Esophagus squamous epithelium (tissue), 5 donors: Measurements from ENCODE around the gene PPP1R14C. TPM values are rescaled to one million over a fixed set of nuclear protein-coding genes. Genes with fewer than 3 reads are reported as not detected.

Experiments used
- DNase-seq: peaks from one replicate; lab custom pipeline; 2025; lab: John Stamatoyannopoulos, UW
- H3K27ac ChIP-seq, 4 donors: fragments of 200-600 bp; sonication (generic); one replicate each; pipeline ENCODE4 v1.5.1; 2016 to 2019; ENCODE audit warnings: mild to moderate bottlenecking in 1 of 4
- H3K27me3 ChIP-seq, 4 donors: fragments of 200-600 bp; sonication (generic); 1 replicate in 3 of 4; 2 replicates in 1 of 4; pipeline versions ENCODE4 v1.5.1 to v1.6.0; 2017 to 2021; ENCODE audit warnings: antibody characterized with exemption in 1 of 4
- H3K36me3 ChIP-seq, 3 donors: fragments of 200-600 bp; sonication (generic); one replicate each; pipeline ENCODE4 v1.5.1; 2016 to 2019
- H3K4me1 ChIP-seq, 3 donors: fragments of 200-600 bp; sonication (generic); one replicate each; pipeline ENCODE4 v1.5.1; 2017 to 2019
- H3K4me3 ChIP-seq, 4 donors: fragments of 200-600 bp; sonication (generic); 1 replicate in 3 of 4; 2 replicates in 1 of 4; pipeline ENCODE4 v1.5.1; 2016 to 2019; ENCODE audit warnings: mild to moderate bottlenecking in 2 of 4, moderate library complexity in 1 of 4
- H3K9me3 ChIP-seq, 3 donors: fragments of 200-600 bp; sonication (generic); one replicate each; pipeline ENCODE4 v1.5.1; 2016 to 2019
- POLR2A ChIP-seq, 4 donors: fragments of 450-650 bp; IDR thresholded peaks; one replicate each; pipeline ENCODE4 v1.6.1; 2017; ENCODE audit warnings: antibody characterized with exemption in 4 of 4, mild to moderate bottlenecking in 4 of 4, moderate library complexity in 3 of 4
- WGBS, 2 donors: methylation state at CpG; one replicate each; pipeline ENCODE4 v1.1.5; 2018; 5-methylcytosine and 5-hydroxymethylcytosine counted together
- intact Hi-C: fragments of 100-400 bp; cut with DNase I; formaldehyde crosslinking; loops from one replicate; pipeline ENCODE4 v1.15.0; 2022
- total RNA-seq, 4 donors: library from RNA; depleted of rRNA; stranded (reverse); fragments of >200 nt; gene quantifications; one replicate each; pipeline ENCODE4 v1.1.0, GENCODE V29; 2016
- TF ChIP-seq, protein P1 (sequence below), 6 experiments: fragments of 450-650 bp in 4 of 6; fragments of 200-600 bp in 2 of 6; sonication (generic) in 2 of 6; IDR thresholded peaks; one replicate each; pipeline ENCODE4 v1.5.1; 2016 to 2019; ENCODE audit warnings: antibody characterized with exemption in 6 of 6, mild to moderate bottlenecking in 4 of 6, moderate library complexity in 4 of 6
- donor health status: DM: yes; HTN: yes; CAD: no.

The PPP1R14C gene
- total RNA-seq, 4 donors from 2014 or later: 9.3 to 27.8 (median 21.3) TPM

- H3K36me3 ChIP-seq: no peaks in the 10 kb centered on the region
- no peaks in the 10 kb centered on the region for H3K27me3 ChIP-seq
- H3K9me3 ChIP-seq: no peaks in the 10 kb centered on the region
- H3K27ac ChIP-seq: peak overlapping the region in 1 of 4 donors; percentile 84
- TF ChIP-seq POLR2A (IDR thresholded peaks at IDR 0.05): no peak
- TF ChIP-seq, protein P1, sequence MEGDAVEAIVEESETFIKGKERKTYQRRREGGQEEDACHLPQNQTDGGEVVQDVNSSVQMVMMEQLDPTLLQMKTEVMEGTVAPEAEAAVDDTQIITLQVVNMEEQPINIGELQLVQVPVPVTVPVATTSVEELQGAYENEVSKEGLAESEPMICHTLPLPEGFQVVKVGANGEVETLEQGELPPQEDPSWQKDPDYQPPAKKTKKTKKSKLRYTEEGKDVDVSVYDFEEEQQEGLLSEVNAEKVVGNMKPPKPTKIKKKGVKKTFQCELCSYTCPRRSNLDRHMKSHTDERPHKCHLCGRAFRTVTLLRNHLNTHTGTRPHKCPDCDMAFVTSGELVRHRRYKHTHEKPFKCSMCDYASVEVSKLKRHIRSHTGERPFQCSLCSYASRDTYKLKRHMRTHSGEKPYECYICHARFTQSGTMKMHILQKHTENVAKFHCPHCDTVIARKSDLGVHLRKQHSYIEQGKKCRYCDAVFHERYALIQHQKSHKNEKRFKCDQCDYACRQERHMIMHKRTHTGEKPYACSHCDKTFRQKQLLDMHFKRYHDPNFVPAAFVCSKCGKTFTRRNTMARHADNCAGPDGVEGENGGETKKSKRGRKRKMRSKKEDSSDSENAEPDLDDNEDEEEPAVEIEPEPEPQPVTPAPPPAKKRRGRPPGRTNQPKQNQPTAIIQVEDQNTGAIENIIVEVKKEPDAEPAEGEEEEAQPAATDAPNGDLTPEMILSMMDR (IDR thresholded peaks at IDR 0.05): no peak
- intact Hi-C loops: no loop called here
- no peak for DNase-seq
- H3K4me1 ChIP-seq: peaks cover 7 to 49% (median 12%) of the 10 kb centered on the region in 3 donors
- 87 to 97% methylated on average over 8 of the region's 8 CpGs for WGBS, 2 donors
- no peak overlapping the region for H3K4me3 ChIP-seq
These were observed 58.4 kb downstream of the PPP1R14C start for GRCh38 chr6:150201285-150201684.

DNA sequence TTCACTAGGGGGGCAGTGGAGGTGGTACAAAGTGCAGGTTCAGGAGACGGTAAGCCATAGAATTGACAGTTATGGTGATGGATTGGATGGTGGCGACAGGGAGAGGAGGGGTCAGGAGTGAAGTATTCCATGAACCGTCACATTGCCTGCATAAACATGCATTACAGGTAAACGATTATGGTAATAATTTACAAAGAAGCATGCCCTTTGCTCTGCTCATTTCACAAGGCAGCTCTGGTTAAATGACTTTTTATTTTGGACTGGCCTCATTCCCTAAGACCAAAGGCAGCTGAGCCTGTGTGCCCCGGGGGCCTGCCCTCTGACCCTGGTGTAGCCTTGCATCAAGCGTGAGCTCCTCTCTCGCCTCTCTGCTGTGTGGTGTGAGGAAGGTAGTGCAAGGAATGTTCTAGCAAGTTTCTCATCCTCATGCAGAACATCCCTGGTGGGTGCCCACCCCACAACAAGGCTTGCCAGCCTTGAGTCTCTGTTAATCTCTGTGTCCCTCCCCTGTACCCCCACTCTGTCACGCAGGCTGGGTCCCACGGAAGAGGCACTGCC is 59.0 kb downstream of the PPP1R14C start:
- peak overlapping the region in 2 of 4 donors; percentile 53 to 84 for H3K27ac ChIP-seq
- intact Hi-C loops: no loop called here
- peaks cover 0 to 5% (median 0%) of the 10 kb centered on the region in 4 donors for H3K27me3 ChIP-seq
- no peaks in the 10 kb centered on the region for H3K9me3 ChIP-seq
- no peak for DNase-seq
- TF ChIP-seq, protein P1 (IDR thresholded peaks at IDR 0.05): no peak
- TF ChIP-seq POLR2A (IDR thresholded peaks at IDR 0.05): no peak
- peaks cover 4 to 44% (median 12%) of the 10 kb centered on the region in 3 donors for H3K4me1 ChIP-seq
- WGBS, 2 donors: 56 to 74% methylated on average over 6 to 9 of the region's 9 CpGs
- no peak overlapping the region for H3K4me3 ChIP-seq
- no peaks in the 10 kb centered on the region for H3K36me3 ChIP-seq

GRCh38 chr6:150202404-150202803 is 59.6 kb downstream of the PPP1R14C start:
- 71 to 80% methylated on average over 5 to 7 of the region's 8 CpGs for WGBS, 2 donors
- H3K27ac ChIP-seq: peak overlapping the region in 2 of 4 donors; percentile 53 to 84
- no peaks in the 10 kb centered on the region for H3K36me3 ChIP-seq
- H3K4me1 ChIP-seq: peaks cover 0 to 38% (median 12%) of the 10 kb centered on the region in 3 donors
- peaks cover 0 to 9% (median 0%) of the 10 kb centered on the region in 4 donors for H3K27me3 ChIP-seq
- intact Hi-C loops: no loop called here
- no peak for TF ChIP-seq POLR2A (IDR thresholded peaks at IDR 0.05)
- TF ChIP-seq, protein P1 (IDR thresholded peaks at IDR 0.05): no peak
- H3K4me3 ChIP-seq: no peak overlapping the region
- no peaks in the 10 kb centered on the region for H3K9me3 ChIP-seq
- no peak for DNase-seq

DNA sequence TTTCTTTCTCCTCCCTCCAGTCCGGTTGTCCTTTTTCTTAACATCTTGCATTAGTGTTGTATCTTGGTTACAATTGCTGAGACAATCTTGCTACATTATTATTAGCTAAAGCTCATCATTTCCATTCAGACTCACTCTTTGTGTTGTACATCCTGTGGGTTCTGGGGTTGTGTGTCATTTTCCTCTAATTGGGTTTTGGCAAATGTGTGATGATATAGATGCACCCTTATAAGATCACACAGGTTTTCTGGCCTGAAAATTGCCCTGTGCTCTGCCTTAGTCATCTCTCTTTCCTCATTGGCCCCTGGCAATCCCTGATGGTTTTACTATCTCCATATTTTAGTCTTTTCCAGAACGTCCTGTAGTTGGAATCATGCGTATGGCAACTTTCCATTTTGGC is 60.1 kb downstream of the PPP1R14C start:
- Histone ChIP-seq H3K27ac (peak overlapping the region in 2 of 4 donors; percentile 53 to 84), H3K27me3 (peaks cover 0 to 9% (median 0%) of the 10 kb centered on the region in 4 donors), H3K4me1 (peaks cover 0 to 37% (median 12%) of the 10 kb centered on the region in 3 donors), H3K4me3 (no peak overlapping the region), H3K36me3 (no peaks in the 10 kb centered on the region), H3K9me3 (no peaks in the 10 kb centered on the region)
- intact Hi-C loops: no loop called here
- WGBS, 2 donors: 77 to 84% methylated on average over 3 of the region's 3 CpGs
- no peak for DNase-seq
- TF ChIP-seq, protein P1 (IDR thresholded peaks at IDR 0.05): no peak
- no peak for TF ChIP-seq POLR2A (IDR thresholded peaks at IDR 0.05)

GRCh38 chr6:150203378-150203777 is 60.5 kb downstream of the PPP1R14C start:
- peaks cover 4 to 42% (median 12%) of the 10 kb centered on the region in 3 donors for H3K4me1 ChIP-seq
- no peaks in the 10 kb centered on the region for H3K36me3 ChIP-seq
- WGBS, 2 donors: 92% methylated on average over 12 of the region's 12 CpGs
- TF ChIP-seq, protein P1 (IDR thresholded peaks at IDR 0.05): no peak
- no peak for TF ChIP-seq POLR2A (IDR thresholded peaks at IDR 0.05)
- H3K9me3 ChIP-seq: no peaks in the 10 kb centered on the region
- no peak for DNase-seq
- H3K27ac ChIP-seq: peak overlapping the region in 2 of 4 donors; percentile 53 to 84
- intact Hi-C loops: no loop called here
- H3K4me3 ChIP-seq: no peak overlapping the region
- H3K27me3 ChIP-seq: peaks cover 0 to 9% (median 0%) of the 10 kb centered on the region in 4 donors
